Mucosa of descending colon (tissue), 3 donors: ENCODE data around the gene GSDME. TPM values are rescaled to one million over a fixed set of nuclear protein-coding genes. Genes with fewer than 3 reads are reported as not detected.

Experiments used
- ATAC-seq: fragments of 200-7000 bp; cut with Tn5 transposase; one replicate; pipeline ENCODE4 v1.9.1; 2020; ENCODE audit warnings: mild to moderate bottlenecking, moderate library complexity
- DNase-seq, 3 donors: peaks; one replicate each; pipeline ENCODE4 v3.0.0-alpha.2; 2020
- H3K36me3 ChIP-seq: fragments of 200-600 bp; one replicate; pipeline ENCODE4 v1.8.0; 2021; ENCODE audit warnings: low read depth, mild to moderate bottlenecking
- H3K4me1 ChIP-seq: fragments of 200-600 bp; one replicate; pipeline ENCODE4 v1.8.0; 2021; ENCODE audit warnings: low read depth, mild to moderate bottlenecking
- H3K4me3 ChIP-seq: fragments of 200-600 bp; one replicate; pipeline ENCODE4 v1.8.0; 2021; ENCODE audit warnings: mild to moderate bottlenecking
- H3K9me3 ChIP-seq: fragments of 200-600 bp; one replicate; pipeline ENCODE4 v1.8.0; 2021; ENCODE audit warnings: mild to moderate bottlenecking
- CTCF ChIP-seq: fragments of 200-600 bp; IDR thresholded peaks from one replicate; pipeline ENCODE4 v1.8.0; 2022; ENCODE audit warnings: antibody characterized with exemption, mild to moderate bottlenecking
- intact Hi-C, 2 donors: fragments of 100-400 bp; cut with DNase I in 1 of 2; cut with micrococcal nuclease in 1 of 2; formaldehyde crosslinking; loops; one replicate each; pipeline versions ENCODE4 v1.11.0 to v1.11.1; 2022; cut with DNase I, micrococcal nuclease
- total RNA-seq, 3 donors: library from RNA; stranded (reverse); fragmentation: NEBNext Ultra II Directional in 2 of 3; extraction: Animal tissue kit (Norgen Biotek cat#: 25700) in 2 of 3; gene quantifications; one replicate each; pipeline versions ENCODE4 v1.2.1 to v1.2.4, GENCODE V29; 2021 to 2023
- donor health status: DM: no; HTN: no; CAD: no; lungs with moderate emphysema.
- donor health status: DM: no; HTN: no; CAD: no.
- donor health status: DM: no; HTN: yes; CAD: no.

GSDME gene
- total RNA-seq, 3 donors from 2014 or later = 0.96 to 6.3 (median 2.3) TPM

GRCh38 chr7:24665564-24666294 lies 91.5 kb downstream of the GSDME start:
- intact Hi-C loops = loop anchor here (5.0 to 10.0 kb wide), 2 partner anchors 88 to 91 kb away; partner anchors contain the start of gene PALS2 (in 1 of the 2)
- ATAC-seq (peak; percentile 55), DNase-seq (peak in 1 of 3 donors; percentile 73)
- Histone ChIP-seq H3K4me3 (no peak overlapping the region), H3K9me3 (no peaks in the 10 kb centered on the region), H3K36me3 (no peaks in the 10 kb centered on the region), H3K4me1 (no peaks in the 10 kb centered on the region)
- peak; percentile 46 for TF ChIP-seq CTCF

- intact Hi-C loops = loop anchor here in 1 of 2 donors (10.0 kb wide), 1 partner anchor 86 kb away; the partner anchor contains the start of gene PALS2
- no peak for ATAC-seq
Measured at GRCh38 chr7:24660546-24660945, 96.7 kb downstream of the GSDME start.

GRCh38 chr7:24659505-24659904 lies 97.8 kb downstream of the GSDME start:
- ATAC-seq = no peak
- DNase-seq = no peak
- no peak for TF ChIP-seq CTCF
- H3K9me3 ChIP-seq = no peaks in the 10 kb centered on the region
- H3K4me1 ChIP-seq = no peaks in the 10 kb centered on the region
- no peaks in the 10 kb centered on the region for H3K36me3 ChIP-seq
- intact Hi-C loops = no loop called here
- no peak overlapping the region for H3K4me3 ChIP-seq

More at GRCh38 chr7:24660546-24660945, 96.7 kb downstream of the GSDME start:
- no peak for DNase-seq
- Histone ChIP-seq H3K4me1 (no peaks in the 10 kb centered on the region), H3K9me3 (no peaks in the 10 kb centered on the region), H3K4me3 (no peak overlapping the region), H3K36me3 (no peaks in the 10 kb centered on the region)
- TF ChIP-seq CTCF = no peak

GRCh38 chr7:24657980-24658379 lies 99.3 kb downstream of the GSDME start:
- no peak overlapping the region for H3K4me3 ChIP-seq
- no peaks in the 10 kb centered on the region for H3K4me1 ChIP-seq
- no peaks in the 10 kb centered on the region for H3K9me3 ChIP-seq
- intact Hi-C loops = no loop called here
- no peaks in the 10 kb centered on the region for H3K36me3 ChIP-seq
- no peak for TF ChIP-seq CTCF
- ATAC-seq (no peak), DNase-seq (no peak)

GRCh38 chr7:24656608-24657007 lies 100.7 kb downstream of the GSDME start:
- DNase-seq (no peak), ATAC-seq (no peak)
- Histone ChIP-seq H3K4me1 (no peaks in the 10 kb centered on the region), H3K9me3 (no peaks in the 10 kb centered on the region), H3K36me3 (no peaks in the 10 kb centered on the region), H3K4me3 (no peak overlapping the region)
- intact Hi-C loops = no loop called here
- no peak for TF ChIP-seq CTCF
